ENCODE results near the gene CHMP2A. TPM values are rescaled to one million over a fixed set of nuclear protein-coding genes. Genes with fewer than 3 reads are reported as not detected.

Gene CHMP2A
- total RNA-seq, 1 donor = 111 TPM

GRCh38 chr19:58521651-58522050, 33.3 kb downstream of the CHMP2A start:
- no peak for DNase-seq (ENCODE audit: low read depth)
- TF ChIP-seq CTCF (IDR thresholded peaks at IDR 0.05; ENCODE audit: insufficient read depth, low read depth, low read length) = no peak

GRCh38 chr19:58520257-58520599, 34.7 kb downstream of the CHMP2A start:
- DNase-seq (ENCODE audit: low read depth) = no peak
- TF ChIP-seq CTCF (IDR thresholded peaks at IDR 0.05; ENCODE audit: insufficient read depth, low read depth, low read length) = no peak
- H3K4me3 ChIP-seq (ENCODE audit: low read depth, low read length) = peak overlapping the region; percentile 85

More at GRCh38 chr19:58521651-58522050, 33.3 kb downstream of the CHMP2A start:
- no peak overlapping the region for H3K4me3 ChIP-seq (ENCODE audit: low read depth, low read length)

- TF ChIP-seq CTCF (IDR thresholded peaks at IDR 0.05; ENCODE audit: insufficient read depth, low read depth, low read length) = peak; percentile 79
- DNase-seq (ENCODE audit: low read depth) = peak; percentile 97
- peak within 1 kb of the TSS; percentile 85 for H3K4me3 ChIP-seq (ENCODE audit: low read depth, low read length)
Observed at GRCh38 chr19:58519355-58520256, 35.3 kb downstream of the CHMP2A start, which contains the start of gene ZBTB45. ZBTB45 (minus strand) TSS chr19:58519810; CDS start chr19:58517673, 2,137 bp downstream.

- peak; percentile 79 for DNase-seq (ENCODE audit: low read depth)
- peak; percentile 80 for TF ChIP-seq CTCF (IDR thresholded peaks at IDR 0.05; ENCODE audit: insufficient read depth, low read depth, low read length)
- peak overlapping the region; percentile 85 for H3K4me3 ChIP-seq (ENCODE audit: low read depth, low read length)
Observed at GRCh38 chr19:58519087-58519354, 35.9 kb downstream of the CHMP2A start.

GRCh38 chr19:58518256-58519086, 36.4 kb downstream of the CHMP2A start:
- DNase-seq (ENCODE audit: low read depth) = no peak
- TF ChIP-seq CTCF (IDR thresholded peaks at IDR 0.05; ENCODE audit: insufficient read depth, low read depth, low read length) = no peak
- H3K4me3 ChIP-seq (ENCODE audit: low read depth, low read length) = peak overlapping the region; percentile 85

- no peak overlapping the region for H3K4me3 ChIP-seq (ENCODE audit: low read depth, low read length)
- DNase-seq (ENCODE audit: low read depth) = no peak
- TF ChIP-seq CTCF (IDR thresholded peaks at IDR 0.05; ENCODE audit: insufficient read depth, low read depth, low read length) = no peak
Observed at GRCh38 chr19:58516964-58517833, 37.7 kb downstream of the CHMP2A start.

Measured in fibroblast of villous mesenchyme (primary cell).